Spleen (tissue), 7 donors: ENCODE results near the gene PLD4.

ENCODE experiments used
- CTCF ChIP-seq, 11 experiments: fragments of 200-600 bp in 7 of 11; fragments of 450-650 bp in 4 of 11; sonication (generic) in 4 of 11; IDR thresholded peaks in 8 of 11; conservative IDR thresholded peaks in 3 of 11; 1 replicate in 7 of 11; 2 replicates in 4 of 11; pipeline versions ENCODE4 v1.4.0 to v1.8.0; 2016 to 2021; ENCODE audit warnings: antibody characterized with exemption in 11 of 11, inconsistent platforms in 4 of 11, mild to moderate bottlenecking in 1 of 11
- POLR2A ChIP-seq, 3 donors: fragments of 450-650 bp; IDR thresholded peaks; one replicate each; pipeline ENCODE4 v1.5.1; 2017; ENCODE audit warnings: antibody characterized with exemption in 3 of 3, mild to moderate bottlenecking in 1 of 3
- donor health status: DM: no; HTN: no; CAD: no; lungs with moderate emphysema.
- donor health status: DM: no; HTN: no; CAD: no.
- donor health status: DM: no; HTN: no; CAD: no.

GRCh38 chr14:104953097-104953496, 28.4 kb downstream of the PLD4 start:
- no peak for TF ChIP-seq POLR2A (IDR thresholded peaks at IDR 0.05)
- TF ChIP-seq CTCF (IDR thresholded peaks at IDR 0.05 in 8 of 11, conservative IDR thresholded peaks at IDR 0.05 in 3 of 11), result no peak
